KBM-7 (cell line): Measurements from ENCODE around the gene AOX1.

Experiments
- DNase-seq: peaks from one replicate; pipeline ENCODE4 v3.0.0-alpha.2; 2015
- in situ Hi-C: fragments of 300-500 bp; cut with MboI; formaldehyde crosslinking; loops from 2 replicates; pipeline ENCODE4 v1.14.3; 2020; ENCODE audit warnings: low sequenced_read_pairs, low pct_unique_long_range_greater_than_20kb, mixed read lengths

The AOX1 gene

DNA sequence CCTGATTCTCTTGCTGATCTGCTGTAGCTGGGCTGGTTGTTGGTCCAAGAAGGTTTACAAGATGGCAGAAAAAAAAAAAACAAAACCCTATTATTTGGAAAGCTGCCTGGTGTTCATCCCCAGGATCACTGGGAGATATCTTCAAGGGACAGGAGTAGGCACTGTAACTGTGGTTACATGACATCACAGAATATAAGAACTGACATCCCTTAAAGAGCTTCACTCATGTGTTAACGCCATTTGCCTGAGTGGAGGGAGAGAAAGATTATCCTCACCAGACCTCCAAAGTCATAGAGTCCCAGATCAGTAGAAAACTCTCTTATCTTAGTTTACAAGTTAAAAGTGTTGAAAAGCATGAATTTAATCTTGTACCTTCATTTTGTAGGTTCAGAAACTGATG is 130.6 kb downstream of the AOX1 start:
- DNase-seq = no peak
- in situ Hi-C loops = loop anchor here (25.0 kb wide), 2 partner anchors 446 to 729 kb away; no protein-coding TSS in a partner anchor
